Right lobe of liver (tissue), 6 donors: ENCODE measurements around the gene MIPEP. TPM values are rescaled to one million over a fixed set of nuclear protein-coding genes. Genes with fewer than 3 reads are reported as not detected.

Source experiments
- ATAC-seq, 4 donors: fragments of 200-7000 bp; cut with Tn5 transposase; one replicate each; pipeline ENCODE4 v1.9.1; 2020; ENCODE audit warnings: mild to moderate bottlenecking in 4 of 4, moderate library complexity in 4 of 4
- DNase-seq, 3 donors: peaks; one replicate each; pipeline ENCODE4 v3.0.0-alpha.2; 2020
- H3K27ac ChIP-seq, 3 donors: fragments of 200-600 bp; one replicate each; pipeline ENCODE4 v1.8.0; 2022
- H3K27me3 ChIP-seq, 2 donors: fragments of 200-600 bp; one replicate each; pipeline ENCODE4 v1.8.0; 2022
- H3K36me3 ChIP-seq, 4 donors: fragments of 200-600 bp; sonication (generic) in 1 of 4; one replicate each; pipeline versions ENCODE4 v1.5.1 to v1.8.0; 2017 to 2022; ENCODE audit warnings: control low read depth in 1 of 4
- H3K4me1 ChIP-seq, 4 donors: fragments of 200-600 bp; sonication (generic) in 1 of 4; one replicate each; pipeline versions ENCODE4 v1.5.1 to v1.8.0; 2017 to 2022; ENCODE audit warnings: control low read depth in 1 of 4
- H3K4me3 ChIP-seq, 3 donors: fragments of 200-600 bp; one replicate each; pipeline ENCODE4 v1.8.0; 2022
- H3K9me3 ChIP-seq, 4 donors: fragments of 200-600 bp; sonication (generic) in 1 of 4; one replicate each; pipeline versions ENCODE4 v1.5.1 to v1.8.0; 2017 to 2022; ENCODE audit warnings: control low read depth in 1 of 4
- POLR2A ChIP-seq: fragments of 450-650 bp; IDR thresholded peaks from one replicate; pipeline ENCODE4 v1.6.1; 2017; ENCODE audit warnings: antibody characterized with exemption, mild to moderate bottlenecking
- WGBS: methylation state at CpG from one replicate; pipeline ENCODE4 v1.1.6; 2018; ENCODE audit warnings: low coverage, low lambda C conversion rate; ENCODE audit not compliant: insufficient coverage; ENCODE audit errors: missing lambda C conversion rate; 5-methylcytosine and 5-hydroxymethylcytosine counted together
- intact Hi-C, 2 donors: fragments of 100-400 bp; cut with DNase I; formaldehyde crosslinking; loops; one replicate each; pipeline versions ENCODE4 v1.11.2 to v1.14.1; 2022
- total RNA-seq, 6 experiments: library from RNA; depleted of rRNA in 2 of 6; stranded (reverse); fragments of >200 nt in 2 of 6; fragmentation: NEBNext Ultra II Directional in 3 of 6; extraction: Animal tissue kit (Norgen Biotek cat#: 25700) in 3 of 6; gene quantifications; one replicate each; pipeline versions ENCODE4 v1.1.0 to v1.2.4, GENCODE V29; 2016 to 2023
- TF ChIP-seq, protein P1 (sequence below), 4 donors: fragments of 200-600 bp in 3 of 4; fragments of 450-650 bp in 1 of 4; IDR thresholded peaks; one replicate each; pipeline versions ENCODE4 v1.5.1 to v1.8.0; 2016 to 2022; ENCODE audit warnings: antibody characterized with exemption in 4 of 4, mild to moderate bottlenecking in 2 of 4
- donor health status: DM: no; HTN: yes; CAD: no.
- donor health status: DM: no; HTN: no; CAD: no.
- donor health status: DM: no; HTN: no; CAD: no.
- donor health status: DM: no; HTN: yes; CAD: no.
- donor health status: DM: no; HTN: yes; CAD: no.

MIPEP gene
- total RNA-seq, 6 experiments from 2014 or later, result 8.2 to 15.2 (median 11.8) TPM

DNA sequence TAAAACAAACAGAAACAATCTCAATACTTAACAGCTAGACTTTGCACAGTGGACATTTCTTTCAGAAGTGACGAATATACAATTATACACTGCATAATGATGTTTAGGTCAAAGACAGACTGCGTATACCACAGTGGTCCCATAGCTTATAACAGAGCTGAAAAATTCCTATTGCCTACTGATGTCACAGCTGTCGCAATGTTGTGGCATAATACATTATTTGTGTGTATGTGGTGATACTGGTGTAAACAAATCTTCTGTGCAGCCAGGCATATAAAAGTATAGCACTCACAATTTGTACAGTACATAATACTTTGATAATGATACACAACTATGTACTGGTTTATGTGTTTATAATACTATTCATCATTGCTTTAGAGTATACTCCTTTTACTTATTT is 202.3 kb downstream of the MIPEP start:
- intact Hi-C loops, result no loop called here
- DNase-seq, result no peak
- 82% methylated on average over 3 of the region's 3 CpGs for WGBS

DNA sequence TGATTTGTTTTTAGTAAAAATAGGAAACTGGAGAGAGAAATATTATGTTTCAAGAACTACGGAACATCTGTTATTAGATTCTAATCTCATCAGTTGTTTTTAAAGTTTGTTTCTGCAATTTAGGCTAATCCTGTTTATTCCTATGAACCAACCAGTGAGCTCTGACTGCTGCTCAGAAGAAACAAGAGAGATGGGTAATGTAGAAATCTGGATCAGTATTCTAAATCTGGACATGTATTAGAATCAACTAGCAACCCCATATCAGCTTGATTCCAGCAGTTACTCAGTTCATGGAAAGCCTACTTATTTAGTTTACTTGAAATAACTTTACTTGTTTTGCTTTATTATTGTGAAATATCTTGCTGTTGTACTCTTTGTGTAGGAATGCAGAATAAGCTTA is 203.8 kb downstream of the MIPEP start:
- no peak for DNase-seq
- ATAC-seq, result no peak
- no peak for TF ChIP-seq POLR2A
- no peak overlapping the region for H3K4me3 ChIP-seq
- 45% methylated on average over 1 of the region's 1 CpG for WGBS
- no peaks in the 10 kb centered on the region for H3K9me3 ChIP-seq
- no peaks in the 10 kb centered on the region for H3K27me3 ChIP-seq
- no peaks in the 10 kb centered on the region for H3K4me1 ChIP-seq
- H3K36me3 ChIP-seq, result no peaks in the 10 kb centered on the region
- H3K27ac ChIP-seq, result no peak overlapping the region
- intact Hi-C loops, result no loop called here

More for the DNA sequence above, 202.3 kb downstream of the MIPEP start:
- no peak for ATAC-seq
- Histone ChIP-seq H3K27ac (no peak overlapping the region), H3K4me1 (no peaks in the 10 kb centered on the region), H3K27me3 (no peaks in the 10 kb centered on the region), H3K4me3 (no peak overlapping the region), H3K36me3 (no peaks in the 10 kb centered on the region), H3K9me3 (no peaks in the 10 kb centered on the region)
- TF ChIP-seq POLR2A, result no peak
- TF ChIP-seq, protein P1, sequence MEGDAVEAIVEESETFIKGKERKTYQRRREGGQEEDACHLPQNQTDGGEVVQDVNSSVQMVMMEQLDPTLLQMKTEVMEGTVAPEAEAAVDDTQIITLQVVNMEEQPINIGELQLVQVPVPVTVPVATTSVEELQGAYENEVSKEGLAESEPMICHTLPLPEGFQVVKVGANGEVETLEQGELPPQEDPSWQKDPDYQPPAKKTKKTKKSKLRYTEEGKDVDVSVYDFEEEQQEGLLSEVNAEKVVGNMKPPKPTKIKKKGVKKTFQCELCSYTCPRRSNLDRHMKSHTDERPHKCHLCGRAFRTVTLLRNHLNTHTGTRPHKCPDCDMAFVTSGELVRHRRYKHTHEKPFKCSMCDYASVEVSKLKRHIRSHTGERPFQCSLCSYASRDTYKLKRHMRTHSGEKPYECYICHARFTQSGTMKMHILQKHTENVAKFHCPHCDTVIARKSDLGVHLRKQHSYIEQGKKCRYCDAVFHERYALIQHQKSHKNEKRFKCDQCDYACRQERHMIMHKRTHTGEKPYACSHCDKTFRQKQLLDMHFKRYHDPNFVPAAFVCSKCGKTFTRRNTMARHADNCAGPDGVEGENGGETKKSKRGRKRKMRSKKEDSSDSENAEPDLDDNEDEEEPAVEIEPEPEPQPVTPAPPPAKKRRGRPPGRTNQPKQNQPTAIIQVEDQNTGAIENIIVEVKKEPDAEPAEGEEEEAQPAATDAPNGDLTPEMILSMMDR (IDR thresholded peaks at IDR 0.05), result no peak

DNA sequence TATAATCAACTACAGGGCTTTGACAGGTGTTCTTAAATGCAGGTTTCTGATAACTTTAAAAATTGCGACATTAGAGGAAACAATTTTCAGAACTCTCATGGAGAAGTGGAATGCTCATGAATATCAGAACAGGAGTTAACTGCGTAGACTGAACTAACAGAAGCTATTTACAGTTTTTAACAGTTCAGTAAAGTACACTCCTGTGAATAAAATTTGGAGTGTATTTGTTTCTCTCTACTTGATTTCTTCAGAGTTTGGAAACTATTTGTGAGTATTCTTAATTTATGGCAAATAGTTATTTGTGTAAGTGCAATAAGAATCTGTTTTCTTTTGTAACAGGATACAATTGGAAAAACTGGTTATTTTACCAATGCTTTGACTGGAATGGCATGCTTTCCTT is 204.6 kb downstream of the MIPEP start:
- DNase-seq, result no peak
- Histone ChIP-seq H3K9me3 (no peaks in the 10 kb centered on the region), H3K27me3 (no peaks in the 10 kb centered on the region), H3K4me3 (no peak overlapping the region), H3K27ac (no peak overlapping the region), H3K4me1 (no peaks in the 10 kb centered on the region), H3K36me3 (no peaks in the 10 kb centered on the region)
- intact Hi-C loops, result no loop called here
- ATAC-seq, result no peak
- TF ChIP-seq, protein P1 (IDR thresholded peaks at IDR 0.05), result no peak
- TF ChIP-seq POLR2A, result no peak
- WGBS, result 78% methylated on average over 2 of the region's 2 CpGs

DNA sequence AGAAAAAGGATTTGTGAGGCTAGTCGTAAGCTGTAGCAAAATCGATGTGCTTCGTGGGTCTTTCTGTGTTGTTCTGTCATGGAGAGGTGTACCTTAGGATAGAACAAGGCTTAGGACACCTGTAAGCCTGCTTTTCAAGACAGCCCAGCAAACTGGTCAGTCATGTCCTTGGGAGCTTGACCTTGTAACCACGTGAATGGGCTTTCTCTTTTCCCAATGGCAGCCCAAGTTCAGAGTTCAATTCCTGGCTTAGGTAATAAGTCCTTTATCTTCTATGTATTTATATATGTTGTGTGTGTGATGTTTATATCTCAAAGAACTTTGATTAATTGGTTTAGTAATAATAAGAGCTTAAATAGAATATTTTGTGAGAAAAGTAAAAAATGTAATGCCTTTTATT is 206.1 kb downstream of the MIPEP start:
- Histone ChIP-seq H3K9me3 (no peaks in the 10 kb centered on the region), H3K4me3 (no peak overlapping the region), H3K4me1 (no peaks in the 10 kb centered on the region), H3K27me3 (no peaks in the 10 kb centered on the region), H3K36me3 (no peaks in the 10 kb centered on the region), H3K27ac (no peak overlapping the region)
- ATAC-seq (no peak), DNase-seq (no peak)
- TF ChIP-seq, protein P1 (IDR thresholded peaks at IDR 0.05), result no peak
- TF ChIP-seq POLR2A, result no peak
- intact Hi-C loops, result no loop called here
- 54% methylated on average over 4 of the region's 4 CpGs for WGBS

DNA sequence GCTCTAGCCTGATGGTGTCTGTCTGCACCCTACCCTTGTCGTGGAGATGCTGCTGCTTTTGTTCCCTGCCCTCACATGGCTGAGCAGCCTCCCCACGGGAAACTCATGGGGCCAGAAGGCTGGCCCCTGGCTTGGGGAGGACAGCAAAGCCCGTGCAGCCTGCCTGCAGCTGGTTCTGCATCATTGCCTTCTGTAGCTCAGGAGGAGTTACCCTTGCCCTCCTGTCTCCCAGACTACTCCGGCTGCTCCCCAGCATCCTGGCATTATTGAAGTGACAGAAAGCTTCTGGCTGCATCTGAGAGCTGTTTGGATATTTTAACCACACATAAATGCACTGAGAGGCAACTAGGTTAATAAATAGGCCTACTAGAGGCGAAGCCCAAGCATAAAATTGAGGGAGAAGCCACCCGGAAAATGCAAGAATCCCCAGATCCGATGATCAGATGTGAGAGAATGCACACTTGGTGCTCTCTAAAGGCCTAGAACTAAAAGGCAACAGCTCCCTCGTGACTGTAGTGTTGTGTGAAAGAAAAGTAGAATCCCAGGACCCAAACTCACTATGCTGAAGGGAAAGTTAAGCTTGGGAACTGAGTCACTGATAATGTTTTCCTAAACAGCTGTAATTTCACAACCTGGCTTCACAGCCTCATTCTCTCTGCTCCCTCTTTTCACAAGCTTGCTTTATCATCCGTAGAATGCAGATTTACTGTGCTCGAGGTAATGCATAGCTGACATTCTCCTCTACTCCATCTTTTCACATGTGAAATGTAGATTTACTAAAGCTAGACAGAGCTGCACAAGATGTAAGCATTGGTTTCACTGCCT is 208.1 kb downstream of the MIPEP start:
- 53% methylated on average over 7 of the region's 10 CpGs for WGBS
- H3K9me3 ChIP-seq, result no peaks in the 10 kb centered on the region
- H3K27ac ChIP-seq, result no peak overlapping the region
- ATAC-seq (no peak), DNase-seq (no peak)
- H3K4me1 ChIP-seq, result no peaks in the 10 kb centered on the region
- no peaks in the 10 kb centered on the region for H3K36me3 ChIP-seq
- intact Hi-C loops, result no loop called here
- no peaks in the 10 kb centered on the region for H3K27me3 ChIP-seq
- H3K4me3 ChIP-seq, result no peak overlapping the region
- TF ChIP-seq, protein P1 (IDR thresholded peaks at IDR 0.05), result no peak
- no peak for TF ChIP-seq POLR2A
